A673 (cell line): ENCODE measurements around the gene CYTH1.

ENCODE experiments used
- CTCF ChIP-seq: fragments of 300-800, 200-600 bp; sonication (generic); conservative IDR thresholded peaks from 2 replicates; pipeline ENCODE4 v1.5.1; 2017; ENCODE audit warnings: low read depth, mild to moderate bottlenecking, antibody characterized with exemption, low read length, moderate library complexity, mixed read lengths
- EZH2 ChIP-seq: fragments of 200-600 bp; sonication (generic); IDR thresholded peaks from 2 replicates; pipeline ENCODE4 v1.6.1; 2017; ENCODE audit warnings: borderline replicate concordance, low read depth, mild to moderate bottlenecking, mixed read lengths, antibody characterized with exemption, low read length; ENCODE audit not compliant: poor library complexity, severe bottlenecking

GRCh38 chr17:78708510-78708973 lies 73.5 kb downstream of the CYTH1 start:
- peak; percentile 96 for TF ChIP-seq CTCF
- TF ChIP-seq EZH2: no peak
